T-helper 9 cell (primary cell): ENCODE measurements around the gene ITGA11.
"Not testable (repeated sequence)": the region's sequence is repeated elsewhere in the genome, so short reads cannot be mapped to it uniquely, and the experiment has no call there.

Experiments used
- DNase-seq: peaks from one replicate; pipeline ENCODE4 v3.0.0-alpha.2; 2020

ITGA11 gene

DNA sequence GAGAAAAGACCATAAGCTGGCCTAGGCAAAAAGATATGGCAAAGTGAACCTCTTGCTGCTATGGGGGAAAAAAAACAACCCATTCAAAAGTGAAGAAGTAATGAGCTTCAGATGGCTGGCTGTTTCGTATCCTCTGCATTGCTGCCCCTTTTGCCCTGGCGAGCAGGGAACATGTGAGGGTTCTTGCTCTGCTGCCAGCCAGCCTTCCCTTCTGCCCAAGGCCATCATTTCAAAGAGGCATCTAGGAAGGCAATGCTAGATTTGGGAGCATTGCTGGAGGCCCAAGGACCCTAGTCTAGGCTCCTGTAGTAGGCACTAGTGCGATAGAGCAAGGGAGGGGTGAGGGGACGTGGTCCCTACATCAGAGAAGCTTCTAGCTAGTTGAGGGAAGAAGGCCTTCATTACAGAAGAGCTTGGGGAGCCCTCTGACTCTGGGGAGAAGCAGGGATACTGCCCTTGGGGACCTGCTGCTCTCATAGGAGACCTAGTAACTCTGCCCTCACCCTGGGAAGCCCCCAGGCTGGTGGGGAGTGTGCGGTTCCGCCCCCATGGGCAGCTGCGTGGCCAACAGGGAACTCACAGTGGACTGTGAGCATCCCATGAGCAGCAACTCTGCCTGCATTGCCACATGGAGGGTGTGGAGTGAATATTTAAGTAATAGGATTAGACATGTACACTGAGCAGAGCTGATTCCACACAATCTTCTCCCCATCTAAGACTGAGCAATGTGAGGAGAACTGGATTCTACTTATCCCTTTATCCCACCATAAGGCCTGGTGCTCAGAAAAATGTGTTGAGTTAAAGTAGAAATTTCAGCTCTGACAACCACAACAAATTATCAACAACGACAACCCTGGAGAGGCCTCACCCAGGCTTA is 21.3 kb downstream of the ITGA11 start:
- DNase-seq, result no peak

DNA sequence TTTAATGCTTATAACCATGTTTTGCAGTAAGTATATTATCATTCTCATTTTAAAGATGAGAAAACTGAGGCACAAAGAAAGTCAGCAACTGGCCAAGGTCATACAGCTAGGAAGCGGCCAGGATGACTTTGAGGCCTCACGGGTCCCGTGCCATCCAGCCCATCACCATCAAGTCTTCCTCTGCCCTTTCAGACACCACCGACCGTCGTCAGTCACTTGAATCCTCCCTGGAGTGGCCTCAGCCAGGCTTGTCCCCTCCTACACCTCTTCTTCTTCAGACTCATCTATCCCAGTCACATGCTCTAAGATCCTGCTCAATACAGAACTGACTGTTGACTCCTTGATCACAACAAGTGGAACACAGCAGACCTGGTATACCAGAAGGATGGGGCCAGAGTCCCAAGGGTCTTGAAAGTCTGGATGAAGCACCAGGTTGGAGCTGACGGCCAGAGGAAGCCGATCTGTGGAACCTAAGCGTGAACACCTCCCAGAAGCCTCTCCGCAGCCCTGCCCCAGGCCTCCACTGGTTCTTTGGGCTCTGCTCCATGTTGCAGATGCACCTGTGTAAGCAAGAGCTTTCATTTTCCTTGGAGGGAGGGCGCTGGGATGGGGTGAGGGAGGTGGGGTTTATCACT is 22.1 kb downstream of the ITGA11 start:
- DNase-seq, result no peak

GRCh38 chr15:68408971-68409370 is 23.0 kb downstream of the ITGA11 start:
- no peak for DNase-seq

- no peak for DNase-seq
Observed at GRCh38 chr15:68407886-68408881, 23.8 kb downstream of the ITGA11 start.

DNA sequence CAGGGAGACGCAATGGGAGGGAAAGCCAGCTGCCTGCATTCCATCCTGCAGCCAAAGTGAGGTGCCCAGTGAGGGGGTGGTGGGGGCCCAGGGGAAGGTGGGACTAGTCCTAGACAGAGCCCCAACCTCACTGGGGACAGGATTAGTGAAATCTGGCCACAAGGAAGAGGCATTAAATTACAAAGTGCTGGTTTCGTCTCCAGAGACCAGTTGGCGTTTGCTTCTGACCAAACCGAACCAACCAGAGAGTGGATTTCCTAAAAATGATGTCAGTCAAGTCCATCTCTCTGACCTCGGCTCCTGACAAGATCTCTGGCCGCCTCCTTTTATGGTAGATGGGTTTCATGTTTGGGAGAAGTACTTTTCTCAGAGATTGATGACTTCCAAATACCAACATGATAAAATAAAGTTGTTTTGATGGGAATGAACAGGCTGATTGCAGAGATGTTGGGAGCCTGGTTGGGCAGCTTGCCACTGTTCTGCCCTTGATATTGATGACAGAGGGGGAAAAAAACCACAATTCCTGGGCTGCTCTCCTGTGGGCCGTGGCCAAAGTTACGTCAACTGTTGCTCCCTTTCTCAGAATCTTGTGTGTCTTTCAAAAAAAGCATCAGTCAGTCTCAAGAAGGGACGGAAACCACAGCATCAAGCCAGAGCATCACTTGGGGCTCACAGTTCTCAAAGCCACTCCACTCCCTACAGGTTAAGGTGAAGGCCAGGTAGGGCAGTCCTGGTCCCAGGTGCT is 24.6 kb downstream of the ITGA11 start:
- no peak for DNase-seq

DNA sequence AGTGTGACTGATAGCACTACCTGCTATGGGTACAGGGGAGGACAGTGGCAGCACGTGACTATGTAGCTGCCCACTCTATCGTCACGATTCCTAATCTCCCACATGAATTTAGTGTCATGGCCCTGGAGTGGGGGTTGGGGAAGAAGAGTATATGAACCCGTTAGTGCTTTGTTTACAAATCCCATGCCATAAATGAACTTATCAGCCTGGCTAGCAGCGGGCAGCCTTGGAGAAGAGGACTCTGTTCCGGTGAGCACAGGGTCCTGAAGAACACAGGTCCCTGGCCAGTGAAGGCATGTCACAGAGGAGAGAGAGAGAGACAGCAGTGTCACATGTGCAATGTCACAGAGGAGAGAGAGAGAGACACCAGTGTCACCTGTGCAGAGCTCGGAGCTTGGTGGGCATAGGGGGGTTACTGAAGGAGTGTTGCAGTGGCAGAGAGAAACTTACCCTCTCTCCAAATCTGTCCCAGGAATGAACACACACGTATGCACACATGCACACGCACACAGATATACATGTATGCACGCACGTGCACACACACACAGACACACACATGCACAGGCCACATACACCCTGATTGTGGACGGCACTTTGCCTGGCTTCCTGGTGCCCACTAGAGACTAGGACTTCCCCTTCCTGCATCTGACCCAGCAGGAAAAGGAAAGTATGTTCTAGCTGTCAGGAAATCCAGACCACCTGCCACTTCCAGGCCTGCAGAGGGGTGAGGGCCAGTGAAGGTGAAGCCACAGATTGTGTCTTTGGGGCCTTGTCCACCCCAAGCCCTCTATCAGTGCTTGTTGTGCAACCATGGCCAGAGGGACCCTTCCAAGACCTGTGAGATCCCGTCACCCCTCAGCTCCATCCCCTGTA is 26.3 kb downstream of the ITGA11 start:
- no peak for DNase-seq

- no peak for DNase-seq
Observed at GRCh38 chr15:68404056-68404798, 27.7 kb downstream of the ITGA11 start.

- DNase-seq, result no peak
Observed at GRCh38 chr15:68403161-68403941, 28.6 kb downstream of the ITGA11 start.

DNA sequence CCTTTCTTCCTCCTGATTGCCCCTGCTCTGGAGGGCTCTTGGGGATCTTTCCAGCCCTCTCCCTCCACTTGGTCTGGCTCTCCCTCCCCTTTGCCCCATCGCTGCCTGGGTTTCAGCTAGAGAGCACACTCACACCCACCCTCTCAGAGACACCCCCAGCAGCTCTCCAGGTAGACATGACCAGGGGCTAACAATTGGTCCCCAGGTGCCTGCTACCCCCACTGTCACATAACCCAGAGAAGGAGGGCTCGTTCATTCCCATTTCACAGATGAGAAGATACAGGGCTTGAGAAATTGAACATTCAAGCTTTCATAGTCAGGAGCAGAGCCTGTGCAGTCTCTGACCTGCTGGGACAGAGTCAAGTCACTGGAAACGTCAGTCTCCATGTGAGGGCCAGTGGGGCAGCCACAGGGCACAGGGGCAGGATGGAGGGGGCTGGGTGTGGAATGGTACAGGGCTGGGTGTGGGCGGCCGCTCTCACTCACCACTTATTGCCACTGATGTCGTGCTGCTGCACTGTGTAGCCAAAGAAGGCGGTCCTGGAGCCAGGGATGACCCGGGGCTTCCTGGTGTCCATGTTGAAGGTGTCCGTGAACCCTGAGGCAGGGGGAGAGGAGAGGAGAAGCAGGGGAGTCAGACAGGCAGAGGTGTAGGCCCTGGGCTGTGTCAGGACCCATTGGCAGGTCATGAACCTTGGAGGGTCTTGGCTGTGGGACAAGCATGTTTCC is 29.4 kb downstream of the ITGA11 start:
- DNase-seq, result no peak

- DNase-seq, result no peak
Observed at GRCh38 chr15:68401496-68402431, 30.2 kb downstream of the ITGA11 start.

DNA sequence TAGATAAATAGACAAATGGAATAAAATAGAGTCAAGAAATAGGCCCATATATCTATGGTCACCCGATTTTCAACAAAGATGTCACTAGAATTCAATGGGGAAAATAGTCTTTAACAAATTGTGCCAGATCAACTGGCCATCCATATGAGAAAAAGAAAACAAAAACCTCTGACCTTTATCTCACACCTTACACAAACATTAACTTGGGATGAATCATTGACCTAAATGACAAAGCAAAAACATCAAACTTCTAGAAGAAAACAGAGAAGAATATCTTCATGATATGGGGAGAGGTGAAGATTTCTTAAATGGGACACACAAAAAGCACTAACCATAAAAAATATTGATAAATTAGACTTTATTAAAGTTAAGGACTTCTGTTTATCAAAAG is 31.9 kb downstream of the ITGA11 start:
- DNase-seq, result no peak

DNA sequence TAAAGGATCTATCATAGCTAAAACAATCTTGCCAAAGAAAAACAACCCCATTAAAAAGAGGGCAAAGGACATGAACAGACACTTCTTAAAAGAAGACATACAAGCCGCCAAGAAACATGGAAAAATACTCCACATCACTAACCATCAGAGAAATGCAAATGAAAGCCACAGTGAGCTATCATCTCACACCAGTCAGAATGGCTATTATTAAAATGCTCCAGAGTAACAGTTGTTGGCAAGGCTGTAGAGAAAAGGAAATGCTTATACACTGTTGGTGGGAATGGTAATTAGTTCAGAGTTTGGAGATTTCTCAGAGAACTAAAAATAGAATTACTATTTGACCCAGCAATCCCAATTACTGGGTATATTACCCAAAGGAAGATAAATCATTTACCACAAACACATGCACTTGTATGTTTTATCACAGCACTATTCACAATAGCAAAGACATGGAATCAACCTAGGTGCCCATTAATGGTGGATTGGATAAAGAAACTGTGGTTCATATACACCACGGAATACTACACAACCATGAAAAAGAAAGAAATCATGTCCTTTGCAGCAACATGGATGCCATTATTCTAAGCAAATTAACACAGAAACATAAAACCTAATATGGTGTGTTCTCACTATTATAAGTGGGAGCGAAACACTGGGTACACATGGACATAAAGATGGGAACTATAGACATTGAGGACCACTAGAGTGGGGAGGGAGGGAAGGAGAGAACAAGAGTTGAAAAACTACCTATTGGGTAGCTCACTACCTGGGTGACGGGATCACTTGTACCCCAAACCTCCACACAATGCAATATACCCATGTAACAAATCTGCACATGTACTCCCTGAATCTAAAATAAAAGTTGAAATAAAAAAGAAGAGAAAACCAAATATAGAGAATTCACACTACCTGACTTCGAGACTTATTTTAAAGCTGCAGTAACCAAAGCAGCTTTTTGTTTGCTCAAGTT is 32.6 kb downstream of the ITGA11 start:
- no peak for DNase-seq

DNA sequence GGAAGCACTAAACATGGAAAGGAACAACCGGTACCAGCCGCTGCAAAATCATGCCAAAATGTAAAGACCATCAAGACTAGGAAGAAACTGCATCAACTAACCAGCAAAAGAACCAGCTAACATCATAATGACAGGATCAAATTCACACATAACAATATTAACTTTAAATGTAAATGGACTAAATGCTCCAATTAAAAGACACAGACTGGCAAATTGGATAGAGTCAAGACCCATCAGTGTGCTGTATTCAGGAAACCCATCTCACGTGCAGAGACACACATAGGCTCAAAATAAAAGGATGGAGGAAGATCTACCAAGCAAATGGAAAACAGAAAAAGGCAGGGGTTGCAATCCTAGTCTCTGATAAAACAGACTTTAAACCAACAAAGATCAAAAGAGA is 34.0 kb downstream of the ITGA11 start:
- DNase-seq, result not testable (repeated sequence)

DNA sequence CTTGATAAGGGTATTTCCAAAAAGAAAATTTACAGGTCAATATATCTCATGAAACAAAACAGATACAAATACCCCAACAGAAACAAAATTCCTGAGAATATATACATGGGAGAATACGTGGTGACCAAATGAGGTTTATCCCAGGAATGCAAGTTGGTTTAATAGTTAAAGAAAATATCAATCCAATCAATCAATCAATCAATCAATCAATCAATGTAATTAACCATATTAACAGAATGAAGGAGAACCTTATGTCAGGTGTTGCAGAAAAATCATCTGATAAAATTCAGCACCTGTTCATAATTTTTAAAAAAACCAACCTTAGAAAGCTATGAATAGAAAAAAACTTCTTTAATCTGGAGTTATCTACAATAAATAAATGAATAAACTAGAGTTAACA is 35.9 kb downstream of the ITGA11 start:
- no peak for DNase-seq

- no peak for DNase-seq
Observed at GRCh38 chr15:68391121-68391520, 40.8 kb downstream of the ITGA11 start.
